A204.1 (cell line): ENCODE data around the gene ZBTB22.
"Not testable (repeated sequence)": the region's sequence is repeated elsewhere in the genome, so short reads cannot be mapped to it uniquely, and the experiment has no call there.

Experiments
- FAIRE-seq: peaks from 2 replicates; lab custom pipeline; 2012; peaks lifted over from hg19 to GRCh38; lab: Jason Lieb, UNC

Gene ZBTB22

GRCh38 chr6:33278392-33278741, 39.2 kb downstream of the ZBTB22 start:
- FAIRE-seq: no peak

DNA sequence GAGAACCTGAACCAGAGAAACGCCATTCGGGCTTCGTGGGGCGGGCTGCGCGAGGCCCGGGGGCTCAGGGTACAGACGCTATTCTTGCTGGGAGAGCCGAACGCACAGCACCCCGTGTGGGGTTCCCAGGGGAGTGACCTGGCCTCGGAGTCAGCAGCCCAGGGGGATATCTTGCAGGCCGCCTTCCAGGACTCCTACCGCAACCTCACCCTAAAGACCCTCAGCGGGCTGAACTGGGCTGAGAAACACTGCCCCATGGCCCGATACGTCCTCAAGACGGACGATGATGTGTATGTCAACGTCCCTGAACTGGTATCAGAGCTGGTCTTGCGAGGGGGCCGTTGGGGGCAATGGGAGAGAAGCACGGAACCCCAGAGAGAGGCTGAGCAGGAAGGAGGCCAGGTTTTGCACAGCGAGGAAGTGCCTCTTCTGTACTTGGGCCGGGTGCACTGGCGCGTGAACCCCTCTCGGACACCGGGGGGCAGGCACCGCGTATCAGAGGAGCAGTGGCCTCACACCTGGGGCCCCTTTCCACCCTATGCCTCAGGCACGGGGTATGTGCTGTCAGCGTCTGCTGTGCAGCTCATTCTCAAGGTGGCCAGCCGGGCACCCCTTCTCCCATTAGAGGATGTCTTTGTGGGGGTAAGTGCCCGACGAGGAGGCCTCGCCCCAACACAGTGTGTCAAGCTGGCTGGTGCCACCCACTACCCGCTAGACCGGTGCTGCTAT, 39.7 kb downstream of the ZBTB22 start:
- FAIRE-seq: no peak

DNA sequence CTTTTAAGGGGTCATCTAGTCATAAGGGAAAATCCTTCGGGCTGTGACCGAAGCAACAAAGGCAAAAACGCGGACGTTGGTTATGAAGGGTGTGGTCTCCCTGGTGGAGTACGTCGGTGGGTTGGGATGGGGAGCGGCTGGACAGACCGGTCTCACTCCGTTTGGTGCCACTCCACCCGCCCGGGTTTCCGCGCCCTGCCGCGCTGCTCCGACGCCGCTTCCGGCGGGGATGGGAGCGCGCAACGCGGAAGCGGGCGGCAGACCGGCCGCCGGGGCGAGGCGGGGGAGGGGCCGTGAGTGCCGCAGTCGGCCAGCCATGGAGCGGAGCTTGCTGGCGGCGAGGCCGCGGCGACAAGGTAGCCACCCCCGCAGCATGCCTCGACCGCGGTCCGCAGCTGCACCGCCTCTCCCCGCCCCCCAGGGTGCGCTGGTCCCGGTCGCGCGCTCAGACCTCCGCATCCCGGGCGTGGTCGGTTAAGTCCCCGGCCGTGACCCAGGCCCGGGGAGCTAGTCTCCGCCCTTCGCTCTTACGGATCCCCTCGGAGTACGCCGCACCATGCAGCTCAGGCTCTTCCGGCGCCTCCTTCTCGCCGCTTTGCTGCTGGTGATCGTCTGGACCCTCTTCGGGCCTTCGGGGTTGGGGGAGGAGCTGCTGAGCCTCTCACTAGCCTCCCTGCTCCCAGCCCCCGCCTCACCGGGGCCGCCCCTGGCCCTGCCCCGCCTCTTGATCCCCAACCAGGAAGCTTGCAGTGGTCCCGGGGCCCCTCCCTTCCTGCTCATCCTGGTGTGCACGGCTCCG, 40.5 kb downstream of the ZBTB22 start, which contains the start of gene B3GALT4:
Gene B3GALT4, plus strand, starts transcription at position 260 of the 799 bp plus-strand sequence. Its CDS starts 297 bp downstream, at position 557.
- no peak for FAIRE-seq

DNA sequence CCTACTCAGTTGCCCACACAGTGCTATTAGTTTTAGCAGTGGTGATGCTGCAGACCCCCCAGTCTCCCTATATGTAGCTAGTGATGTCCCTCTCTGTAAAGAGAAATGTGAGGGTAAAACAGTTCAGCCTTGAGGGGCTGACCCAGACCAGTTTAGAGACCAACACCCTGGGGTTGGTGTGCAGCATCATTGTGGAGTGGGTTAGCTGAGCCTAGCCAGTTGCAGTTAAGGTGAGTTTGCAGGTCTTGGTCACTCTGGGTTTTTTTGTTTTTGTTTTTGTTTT, 41.0 kb downstream of the ZBTB22 start:
- FAIRE-seq: no peak

GRCh38 chr6:33275795-33276580, 41.6 kb downstream of the ZBTB22 start:
- FAIRE-seq: not testable (repeated sequence)

GRCh38 chr6:33273924-33274902, 43.3 kb downstream of the ZBTB22 start:
- FAIRE-seq: no peak

DNA sequence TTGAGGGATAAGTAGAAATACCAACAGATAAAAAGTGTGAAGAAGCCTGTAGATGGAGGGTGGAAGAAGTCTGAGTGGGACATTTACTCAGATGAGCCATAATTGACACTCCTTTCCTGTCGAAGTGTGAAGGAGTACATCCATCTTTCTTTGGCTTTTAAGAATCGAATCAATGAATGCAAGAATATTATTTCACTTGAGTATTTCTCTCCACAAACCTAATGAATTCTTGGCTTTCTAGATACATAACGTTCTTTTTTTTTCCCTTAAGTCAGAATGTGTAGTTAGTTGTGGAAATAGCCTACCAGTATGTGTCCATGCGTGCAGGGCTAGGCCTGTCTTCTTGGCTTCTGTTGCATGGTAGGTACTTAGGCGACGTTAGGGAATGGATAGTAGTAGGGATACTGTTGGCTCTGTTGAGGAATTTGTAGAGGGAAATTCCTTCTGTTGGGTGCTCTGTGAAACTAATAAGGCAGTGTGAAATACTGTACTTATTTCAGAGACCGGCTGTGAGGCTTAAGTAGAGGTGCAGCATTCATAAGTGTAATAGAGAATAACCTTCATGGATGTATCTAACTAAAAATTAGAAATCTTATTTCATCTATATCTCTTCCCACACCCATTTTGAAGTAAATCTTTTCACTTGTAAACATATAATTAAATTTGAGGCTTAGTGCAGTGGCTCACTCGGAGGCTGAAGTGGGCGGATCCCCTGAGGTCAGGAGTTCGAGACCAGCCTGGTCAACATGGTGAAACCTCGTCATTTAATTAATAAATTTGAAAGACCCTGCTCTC, 44.2 kb downstream of the ZBTB22 start:
- FAIRE-seq: no peak

- no peak for FAIRE-seq
Observed at GRCh38 chr6:33272275-33273128, 45.0 kb downstream of the ZBTB22 start.

DNA sequence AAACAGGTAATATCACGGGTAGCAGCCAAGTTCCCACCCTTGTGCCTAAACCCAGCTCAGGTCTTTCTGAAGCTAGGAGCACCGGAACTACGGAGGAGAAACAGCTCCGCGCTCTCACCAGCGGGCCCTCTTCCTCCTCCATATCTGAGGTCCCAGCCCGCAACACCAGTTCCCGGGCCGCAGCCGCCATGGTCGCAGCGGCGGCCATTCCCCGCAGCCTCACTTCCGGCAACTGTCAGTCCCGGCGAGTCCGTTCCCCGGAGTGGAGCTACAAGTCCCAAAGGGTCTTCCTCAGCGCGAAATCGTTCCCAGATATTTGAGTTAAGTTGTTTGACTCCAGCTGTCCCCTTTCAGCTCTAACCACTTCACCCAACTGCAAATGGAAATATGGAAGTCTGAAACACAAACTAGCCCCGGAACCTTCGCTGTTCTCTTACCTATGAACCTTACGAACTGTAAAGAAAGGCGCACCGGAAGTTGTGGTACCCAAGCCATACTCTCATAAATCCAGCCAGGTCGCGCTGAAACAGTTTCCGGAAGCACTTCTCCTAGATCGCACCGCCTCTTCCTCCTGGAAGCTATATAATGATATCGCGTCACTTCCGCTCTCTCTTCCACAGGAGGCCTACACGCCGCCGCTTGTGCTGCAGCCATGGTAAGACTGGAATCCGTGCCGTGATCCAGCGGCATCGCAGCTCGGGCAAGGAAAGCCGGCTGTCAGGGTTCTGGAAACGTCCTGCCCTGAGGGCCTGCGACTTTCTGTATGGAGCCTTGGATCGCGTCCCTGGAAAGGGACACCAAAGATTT, 45.9 kb downstream of the ZBTB22 start, which contains the start of the genes RPS18 and VPS52:
Gene RPS18, plus strand, starts transcription at position 608 of the 807 bp plus-strand sequence. Its CDS starts 45 bp downstream, at position 653.
Gene VPS52, minus strand, starts transcription at position 409 of the 807 bp plus-strand sequence. Its CDS starts 201 bp downstream, at position 208.
- FAIRE-seq: peak; percentile 92

- no peak for FAIRE-seq
Observed at GRCh38 chr6:33271117-33271467, 46.5 kb downstream of the ZBTB22 start.
